GM19397 (cell line): ENCODE data around the gene UST.
"Not testable (repeated sequence)": the region's sequence is repeated elsewhere in the genome, so short reads cannot be mapped to it uniquely, and the experiment has no call there.

Source experiments
- ATAC-seq: cut with Tn5 transposase; IDR thresholded peaks from one replicate; pipeline ENCODE4 v1.9.1; 2021; ENCODE audit warnings: mild to moderate bottlenecking, moderate library complexity; ENCODE audit not compliant: unreplicated experiment

UST gene

GRCh38 chr6:149098700-149099276 is 352.0 kb downstream of the UST start:
- no peak for ATAC-seq

- no peak for ATAC-seq
Measured at GRCh38 chr6:149102324-149102723, 355.5 kb downstream of the UST start.

- ATAC-seq, result not testable (repeated sequence)
Measured at GRCh38 chr6:149103950-149104349, 357.1 kb downstream of the UST start.

- ATAC-seq, result no peak
Measured at GRCh38 chr6:149107520-149107919, 360.7 kb downstream of the UST start.

GRCh38 chr6:149108038-149108748 is 361.4 kb downstream of the UST start:
- ATAC-seq, result no peak

GRCh38 chr6:149108749-149109100 is 361.9 kb downstream of the UST start:
- no peak for ATAC-seq

- ATAC-seq, result no peak
Measured at GRCh38 chr6:149109397-149110070, 362.7 kb downstream of the UST start.

- no peak for ATAC-seq
Measured at GRCh38 chr6:149111556-149112115, 364.8 kb downstream of the UST start.

GRCh38 chr6:149112976-149113375 is 366.1 kb downstream of the UST start:
- no peak for ATAC-seq

GRCh38 chr6:149114167-149114566 is 367.3 kb downstream of the UST start:
- no peak for ATAC-seq

- no peak for ATAC-seq
Measured at GRCh38 chr6:149118737-149119653, 372.2 kb downstream of the UST start.

- ATAC-seq, result no peak
Measured at GRCh38 chr6:149122850-149123821, 376.3 kb downstream of the UST start.

- no peak for ATAC-seq
Measured at GRCh38 chr6:149125309-149125708, 378.5 kb downstream of the UST start.
